WTC11 (cell line): Measurements from ENCODE around the gene E2F2.

ENCODE experiments used
- CTCF ChIP-seq: fragments of 200-600 bp; IDR thresholded peaks from 2 replicates; pipeline ENCODE4 v1.8.0; 2022; ENCODE audit warnings: antibody characterized with exemption
- NFE2L1 ChIP-seq: sonication (generic); formaldehyde crosslinking; IDR thresholded peaks from 2 replicates; pipeline ENCODE4 v1.8.1; 2023; ENCODE audit warnings: missing genetic modification reagents
- ZNF263 ChIP-seq: sonication (generic); formaldehyde crosslinking; IDR thresholded peaks from 2 replicates; pipeline ENCODE4 v1.8.1; 2022; ENCODE audit warnings: low read depth, mild to moderate bottlenecking, moderate library complexity, missing genetic modification reagents
- TF ChIP-seq, protein P1 (sequence below): sonication (generic); formaldehyde crosslinking; conservative IDR thresholded peaks from 2 replicates; pipeline ENCODE4 v1.8.1; 2023; ENCODE audit warnings: mild to moderate bottlenecking, low read depth, missing genetic modification reagents, moderate library complexity
- TF ChIP-seq, protein P2 (sequence below): sonication (generic); formaldehyde crosslinking; IDR thresholded peaks from 2 replicates; pipeline ENCODE4 v1.8.0; 2022; ENCODE audit warnings: mild to moderate bottlenecking, missing genetic modification reagents
- TF ChIP-seq, protein P3 (sequence below): sonication (generic); formaldehyde crosslinking; IDR thresholded peaks from 2 replicates; pipeline ENCODE4 v1.8.1; 2022; ENCODE audit warnings: low read depth, missing genetic modification reagents, borderline replicate concordance
- TF ChIP-seq, protein P4 (sequence below): sonication (generic); formaldehyde crosslinking; IDR thresholded peaks from 2 replicates; pipeline ENCODE4 v1.8.0; 2023; ENCODE audit warnings: missing genetic modification reagents

- TF ChIP-seq, protein P1, sequence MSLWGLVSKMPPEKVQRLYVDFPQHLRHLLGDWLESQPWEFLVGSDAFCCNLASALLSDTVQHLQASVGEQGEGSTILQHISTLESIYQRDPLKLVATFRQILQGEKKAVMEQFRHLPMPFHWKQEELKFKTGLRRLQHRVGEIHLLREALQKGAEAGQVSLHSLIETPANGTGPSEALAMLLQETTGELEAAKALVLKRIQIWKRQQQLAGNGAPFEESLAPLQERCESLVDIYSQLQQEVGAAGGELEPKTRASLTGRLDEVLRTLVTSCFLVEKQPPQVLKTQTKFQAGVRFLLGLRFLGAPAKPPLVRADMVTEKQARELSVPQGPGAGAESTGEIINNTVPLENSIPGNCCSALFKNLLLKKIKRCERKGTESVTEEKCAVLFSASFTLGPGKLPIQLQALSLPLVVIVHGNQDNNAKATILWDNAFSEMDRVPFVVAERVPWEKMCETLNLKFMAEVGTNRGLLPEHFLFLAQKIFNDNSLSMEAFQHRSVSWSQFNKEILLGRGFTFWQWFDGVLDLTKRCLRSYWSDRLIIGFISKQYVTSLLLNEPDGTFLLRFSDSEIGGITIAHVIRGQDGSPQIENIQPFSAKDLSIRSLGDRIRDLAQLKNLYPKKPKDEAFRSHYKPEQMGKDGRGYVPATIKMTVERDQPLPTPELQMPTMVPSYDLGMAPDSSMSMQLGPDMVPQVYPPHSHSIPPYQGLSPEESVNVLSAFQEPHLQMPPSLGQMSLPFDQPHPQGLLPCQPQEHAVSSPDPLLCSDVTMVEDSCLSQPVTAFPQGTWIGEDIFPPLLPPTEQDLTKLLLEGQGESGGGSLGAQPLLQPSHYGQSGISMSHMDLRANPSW (CRISPR knock-in tag) = no peak
- TF ChIP-seq, protein P2, sequence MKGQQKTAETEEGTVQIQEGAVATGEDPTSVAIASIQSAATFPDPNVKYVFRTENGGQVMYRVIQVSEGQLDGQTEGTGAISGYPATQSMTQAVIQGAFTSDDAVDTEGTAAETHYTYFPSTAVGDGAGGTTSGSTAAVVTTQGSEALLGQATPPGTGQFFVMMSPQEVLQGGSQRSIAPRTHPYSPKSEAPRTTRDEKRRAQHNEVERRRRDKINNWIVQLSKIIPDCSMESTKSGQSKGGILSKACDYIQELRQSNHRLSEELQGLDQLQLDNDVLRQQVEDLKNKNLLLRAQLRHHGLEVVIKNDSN (CRISPR knock-in tag) = no peak
- TF ChIP-seq, protein P3, sequence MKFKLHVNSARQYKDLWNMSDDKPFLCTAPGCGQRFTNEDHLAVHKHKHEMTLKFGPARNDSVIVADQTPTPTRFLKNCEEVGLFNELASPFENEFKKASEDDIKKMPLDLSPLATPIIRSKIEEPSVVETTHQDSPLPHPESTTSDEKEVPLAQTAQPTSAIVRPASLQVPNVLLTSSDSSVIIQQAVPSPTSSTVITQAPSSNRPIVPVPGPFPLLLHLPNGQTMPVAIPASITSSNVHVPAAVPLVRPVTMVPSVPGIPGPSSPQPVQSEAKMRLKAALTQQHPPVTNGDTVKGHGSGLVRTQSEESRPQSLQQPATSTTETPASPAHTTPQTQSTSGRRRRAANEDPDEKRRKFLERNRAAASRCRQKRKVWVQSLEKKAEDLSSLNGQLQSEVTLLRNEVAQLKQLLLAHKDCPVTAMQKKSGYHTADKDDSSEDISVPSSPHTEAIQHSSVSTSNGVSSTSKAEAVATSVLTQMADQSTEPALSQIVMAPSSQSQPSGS (CRISPR knock-in tag) = no peak
- TF ChIP-seq CTCF (no peak), ZNF263 (CRISPR knock-in tag) (no peak), NFE2L1 (CRISPR knock-in tag) (no peak)
- TF ChIP-seq, protein P4, sequence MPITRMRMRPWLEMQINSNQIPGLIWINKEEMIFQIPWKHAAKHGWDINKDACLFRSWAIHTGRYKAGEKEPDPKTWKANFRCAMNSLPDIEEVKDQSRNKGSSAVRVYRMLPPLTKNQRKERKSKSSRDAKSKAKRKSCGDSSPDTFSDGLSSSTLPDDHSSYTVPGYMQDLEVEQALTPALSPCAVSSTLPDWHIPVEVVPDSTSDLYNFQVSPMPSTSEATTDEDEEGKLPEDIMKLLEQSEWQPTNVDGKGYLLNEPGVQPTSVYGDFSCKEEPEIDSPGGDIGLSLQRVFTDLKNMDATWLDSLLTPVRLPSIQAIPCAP (CRISPR knock-in tag) = no peak
Observed at GRCh38 chr1:23485002-23485332, 46.1 kb downstream of the E2F2 start.
